CD4-positive, alpha-beta T cell treated with Interferon alpha-2 for 1 hour (primary cell): Measurements from ENCODE around the gene PIP5KL1.

Source experiments
- DNase-seq, 2 donors: peaks; one replicate each; pipeline ENCODE4 v3.0.0-alpha.2; 2020 to 2022

The PIP5KL1 gene, protein sequence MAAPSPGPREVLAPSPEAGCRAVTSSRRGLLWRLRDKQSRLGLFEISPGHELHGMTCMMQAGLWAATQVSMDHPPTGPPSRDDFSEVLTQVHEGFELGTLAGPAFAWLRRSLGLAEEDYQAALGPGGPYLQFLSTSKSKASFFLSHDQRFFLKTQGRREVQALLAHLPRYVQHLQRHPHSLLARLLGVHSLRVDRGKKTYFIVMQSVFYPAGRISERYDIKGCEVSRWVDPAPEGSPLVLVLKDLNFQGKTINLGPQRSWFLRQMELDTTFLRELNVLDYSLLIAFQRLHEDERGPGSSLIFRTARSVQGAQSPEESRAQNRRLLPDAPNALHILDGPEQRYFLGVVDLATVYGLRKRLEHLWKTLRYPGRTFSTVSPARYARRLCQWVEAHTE

GRCh38 chr9:127930231-127931091 is at the start of gene PIP5KL1:
Gene PIP5KL1 (minus strand): TSS chr9:127930777. CDS start chr9:127930752, 25 bp downstream.
- DNase-seq, result peak; percentile 63 to 74

- DNase-seq, result peak; percentile 48 to 67
These were observed 49.6 kb upstream of the PIP5KL1 start for GRCh38 chr9:127980060-127980705.

DNA sequence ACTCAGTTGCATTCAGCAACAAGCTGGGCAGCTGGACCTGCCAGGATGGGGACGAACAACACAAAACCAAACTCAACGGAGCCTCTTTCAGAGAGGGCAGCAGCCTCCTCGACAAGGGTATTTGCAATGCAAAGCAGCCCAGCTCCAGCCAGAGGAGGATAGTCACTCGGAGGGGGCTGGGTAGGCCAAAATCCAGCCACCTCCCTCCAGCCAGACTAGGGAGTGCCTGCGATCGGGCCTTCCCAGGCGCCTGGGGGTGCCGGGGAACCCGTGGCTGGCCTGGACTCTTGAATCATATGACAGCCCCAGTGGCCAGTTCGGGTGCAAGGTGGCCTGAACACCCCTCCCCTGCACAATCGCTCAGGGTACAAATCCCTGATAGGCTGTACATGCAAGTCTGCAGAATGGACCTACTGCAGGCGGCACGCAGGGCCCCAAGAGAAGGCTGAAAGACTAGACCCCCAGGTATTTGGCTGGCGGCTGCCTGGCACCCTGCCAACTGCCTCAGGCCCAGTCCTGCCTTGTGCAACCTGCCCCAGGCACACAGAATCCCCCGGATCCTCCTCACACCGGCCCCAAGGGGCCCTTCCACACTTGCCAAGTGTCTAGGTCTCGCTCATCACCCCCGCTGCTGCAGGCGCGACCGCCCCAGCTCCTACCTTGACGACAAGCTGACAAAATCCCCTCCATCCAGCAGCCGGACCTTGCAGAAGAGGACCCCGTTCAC is 48.9 kb upstream of the PIP5KL1 start:
- no peak for DNase-seq

DNA sequence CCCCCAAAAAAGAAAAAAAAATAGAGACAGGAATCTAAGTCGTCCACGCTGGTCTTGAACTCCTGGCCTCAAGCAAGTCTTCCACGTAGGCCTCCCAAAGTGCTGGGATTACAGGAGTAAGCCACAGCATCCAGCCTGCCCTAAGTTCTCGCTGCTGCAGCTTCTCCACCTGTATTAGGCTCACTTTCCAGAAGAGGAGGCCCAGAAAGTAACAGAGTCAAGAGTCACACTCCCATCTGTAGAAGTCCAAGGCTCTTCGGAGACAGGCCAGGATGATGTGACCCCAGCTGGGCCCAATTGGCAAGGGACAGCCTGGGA is 48.4 kb upstream of the PIP5KL1 start:
- DNase-seq, result no peak

DNA sequence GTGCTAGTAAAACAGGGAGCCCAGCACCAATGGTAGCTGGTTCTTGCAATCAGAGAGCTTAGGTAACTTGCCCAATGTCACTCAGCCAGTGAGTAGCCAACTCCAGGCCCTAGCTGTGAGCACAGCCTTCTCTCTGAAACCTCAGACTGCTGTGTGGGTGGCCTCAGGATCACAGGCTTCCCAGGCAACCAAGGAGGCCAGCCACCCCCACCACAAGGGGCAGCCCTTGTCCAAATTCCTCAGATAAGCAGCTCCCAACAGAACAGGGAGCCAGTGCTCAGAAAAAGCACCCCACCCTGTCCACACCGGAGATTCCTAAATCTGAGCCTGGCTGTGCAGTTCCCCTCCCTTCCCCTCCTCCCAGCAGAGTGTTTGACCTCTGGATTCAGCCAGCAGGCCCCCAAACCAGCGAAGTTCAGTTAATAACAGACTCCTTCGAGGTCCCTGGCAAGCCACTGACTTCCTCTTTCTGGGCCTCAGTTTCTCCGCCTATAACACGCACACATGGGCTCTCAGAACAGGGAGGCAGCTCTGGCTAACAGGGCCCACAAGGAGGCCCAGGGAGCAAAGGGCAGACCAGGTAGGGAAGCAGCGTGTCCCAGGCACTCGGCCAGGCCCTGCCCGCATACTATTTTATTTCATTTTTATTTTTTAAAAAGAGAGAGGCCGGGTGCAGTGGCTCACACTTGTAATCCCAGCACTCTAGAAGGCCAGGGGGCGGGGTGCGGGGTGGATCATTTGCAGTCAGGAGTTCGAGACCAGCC is 47.5 kb upstream of the PIP5KL1 start:
- no peak for DNase-seq

- no peak for DNase-seq
These were observed 46.7 kb upstream of the PIP5KL1 start for GRCh38 chr9:127977009-127977883.

- peak in 1 of 2 donors; percentile 65 for DNase-seq
These were observed 45.9 kb upstream of the PIP5KL1 start for GRCh38 chr9:127976498-127976897.

DNA sequence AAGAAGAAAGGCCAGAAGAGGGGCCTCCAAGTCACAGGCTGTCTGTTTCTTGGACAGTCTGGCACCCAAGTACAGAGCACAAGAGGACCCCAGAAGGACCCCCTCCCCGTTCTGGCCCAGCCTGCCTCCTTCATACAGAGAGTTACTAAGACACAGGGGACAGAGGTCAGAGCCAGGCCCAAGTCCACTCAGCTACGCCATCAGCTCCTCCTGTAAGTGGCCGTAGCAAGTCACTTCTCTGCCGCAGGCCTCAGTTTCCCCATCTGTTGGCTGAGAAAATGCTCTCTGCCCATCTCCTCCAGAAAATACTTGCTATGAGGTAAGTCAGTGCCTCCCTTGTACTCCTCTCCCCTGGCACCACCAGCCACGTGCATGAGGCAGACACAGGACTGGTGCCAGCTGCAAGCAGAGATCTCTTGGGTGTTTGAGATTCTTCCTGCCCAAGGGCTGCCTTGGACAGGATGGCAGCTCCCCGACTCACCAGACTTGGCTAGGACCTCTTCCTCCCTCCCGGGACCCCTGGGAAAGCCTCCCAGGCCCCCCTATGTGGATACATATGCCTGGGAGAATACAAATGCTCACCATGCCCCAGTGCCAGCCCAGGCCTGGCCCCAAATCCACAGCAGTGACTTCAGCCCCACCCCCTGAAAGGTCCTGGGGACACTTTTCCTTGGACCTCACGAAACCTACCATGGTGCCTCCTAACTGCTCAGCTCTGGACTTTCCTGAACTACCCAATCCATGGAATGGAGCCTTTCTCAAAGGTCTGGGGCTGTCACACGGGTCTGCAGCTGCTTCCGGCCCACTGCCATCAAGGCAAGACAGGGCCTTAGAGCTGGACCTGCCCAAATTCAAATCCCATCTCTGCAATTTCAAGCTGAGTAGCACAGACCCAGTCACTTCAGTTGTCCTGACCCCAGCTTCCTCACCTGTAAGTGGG is 45.1 kb upstream of the PIP5KL1 start:
- DNase-seq, result no peak

GRCh38 chr9:127974769-127975261 is 44.2 kb upstream of the PIP5KL1 start:
- DNase-seq, result no peak

DNA sequence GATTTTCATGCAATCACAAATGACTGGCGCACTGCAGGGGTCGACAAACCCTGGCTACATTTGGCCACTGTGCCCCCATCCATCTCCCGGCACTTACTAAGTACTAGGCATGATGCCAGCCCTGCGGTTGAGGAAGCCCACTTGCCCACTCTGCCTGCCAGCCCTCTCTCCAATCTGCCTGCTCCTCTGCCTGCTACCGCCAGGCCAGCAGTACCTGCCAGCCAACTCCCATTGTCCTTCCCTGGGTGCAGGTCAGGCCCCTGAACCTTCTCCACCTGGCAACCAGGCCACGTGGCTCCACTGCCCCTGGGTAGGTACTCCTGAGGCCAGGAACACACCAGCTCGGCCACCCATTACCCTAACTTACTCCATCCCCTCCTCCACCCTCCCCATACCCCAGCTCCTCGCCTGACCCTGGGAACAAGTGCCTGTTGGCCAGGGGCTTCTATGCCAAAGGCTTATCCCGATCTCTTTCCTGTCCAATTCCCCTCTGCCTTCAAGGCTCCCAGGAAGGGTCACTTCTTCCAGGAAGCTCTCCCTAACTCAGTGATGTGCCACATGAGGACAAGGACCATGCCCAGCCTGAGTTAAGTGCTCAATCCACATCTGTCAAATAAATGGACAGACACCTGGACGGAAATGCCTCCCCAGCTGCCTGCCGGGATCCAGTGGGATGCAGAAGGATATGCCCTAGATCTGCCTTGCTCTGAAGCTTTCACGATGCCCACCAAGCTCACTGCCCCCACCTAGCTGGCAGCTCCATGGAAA is 43.6 kb upstream of the PIP5KL1 start:
- DNase-seq, result no peak

GRCh38 chr9:127973169-127974000 is 42.8 kb upstream of the PIP5KL1 start:
- no peak for DNase-seq

DNA sequence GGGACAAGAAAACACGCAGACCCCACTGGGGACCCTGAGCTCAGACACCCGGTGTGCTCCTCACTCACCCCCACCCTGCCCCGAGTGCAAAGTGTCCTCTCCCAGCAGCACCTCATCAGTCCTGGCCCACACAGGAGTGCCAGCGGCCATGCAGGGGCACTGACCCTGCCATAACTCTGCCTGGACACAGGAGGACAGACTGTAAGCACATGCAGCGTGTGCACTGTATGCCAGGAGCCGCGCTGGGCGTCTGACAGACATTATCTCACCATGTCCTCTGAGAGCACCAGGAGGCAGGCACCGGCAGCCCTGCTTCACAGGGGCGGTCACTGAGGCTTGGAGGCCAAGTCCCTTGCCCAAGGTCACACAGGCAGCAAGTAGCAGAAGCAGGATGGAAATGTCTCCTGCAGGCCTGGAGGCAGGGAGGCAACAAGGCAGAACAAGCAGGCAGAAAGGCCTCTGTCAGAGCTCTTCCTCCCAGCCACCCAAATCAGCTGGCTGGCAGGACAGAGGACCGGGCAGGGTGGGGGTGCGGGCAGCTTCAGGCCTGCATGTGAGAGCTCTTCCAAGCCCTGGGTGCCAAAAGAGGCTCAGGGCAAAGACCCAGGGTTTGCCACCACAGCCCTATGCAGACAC is 41.8 kb upstream of the PIP5KL1 start:
- DNase-seq, result no peak

DNA sequence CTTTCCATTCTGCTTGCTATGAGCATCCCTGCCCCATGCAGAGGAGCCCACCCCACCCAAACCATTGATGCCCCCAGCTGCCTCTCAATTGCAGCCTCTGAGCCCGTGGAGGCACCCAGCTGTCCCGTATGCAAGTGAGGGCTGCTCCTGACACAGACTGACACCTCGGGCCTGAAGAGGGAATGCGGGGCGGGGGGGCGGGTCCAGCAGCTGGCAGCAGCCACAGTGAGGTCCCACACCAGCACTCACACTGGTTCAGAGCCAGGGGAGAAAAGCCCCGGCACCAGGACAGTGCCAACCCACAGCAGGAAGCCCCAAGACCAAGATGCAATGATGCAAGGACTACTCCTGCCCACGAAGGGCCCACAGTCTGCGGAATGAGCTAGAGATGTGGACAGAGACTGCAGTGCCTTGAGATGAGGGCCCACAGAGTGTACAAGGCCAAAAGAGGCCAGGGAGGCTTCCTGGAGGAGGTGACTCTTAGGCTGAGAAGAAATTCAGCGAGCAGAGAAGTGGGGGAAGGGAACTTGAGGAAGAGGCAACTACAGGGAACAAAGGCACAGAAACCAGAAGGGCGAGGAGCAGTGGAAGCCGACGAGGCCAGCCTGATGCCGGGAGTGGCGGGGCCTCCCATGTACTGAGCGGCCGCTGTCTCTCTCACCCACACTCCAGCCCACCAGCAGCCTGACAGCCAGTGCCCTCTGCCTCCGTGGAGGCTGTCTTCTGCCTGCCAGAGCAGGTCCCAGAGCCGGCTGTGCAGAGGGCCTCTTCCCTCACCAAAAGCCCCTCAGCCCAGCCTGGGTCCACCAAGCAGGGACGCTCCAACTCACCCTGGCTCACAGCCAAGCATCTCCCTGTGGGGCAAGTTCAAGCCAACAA is 41.0 kb upstream of the PIP5KL1 start:
- DNase-seq, result peak in 1 of 2 donors; percentile 46

GRCh38 chr9:127970401-127971313 is 40.1 kb upstream of the PIP5KL1 start:
- peak; percentile 52 to 72 for DNase-seq

DNA sequence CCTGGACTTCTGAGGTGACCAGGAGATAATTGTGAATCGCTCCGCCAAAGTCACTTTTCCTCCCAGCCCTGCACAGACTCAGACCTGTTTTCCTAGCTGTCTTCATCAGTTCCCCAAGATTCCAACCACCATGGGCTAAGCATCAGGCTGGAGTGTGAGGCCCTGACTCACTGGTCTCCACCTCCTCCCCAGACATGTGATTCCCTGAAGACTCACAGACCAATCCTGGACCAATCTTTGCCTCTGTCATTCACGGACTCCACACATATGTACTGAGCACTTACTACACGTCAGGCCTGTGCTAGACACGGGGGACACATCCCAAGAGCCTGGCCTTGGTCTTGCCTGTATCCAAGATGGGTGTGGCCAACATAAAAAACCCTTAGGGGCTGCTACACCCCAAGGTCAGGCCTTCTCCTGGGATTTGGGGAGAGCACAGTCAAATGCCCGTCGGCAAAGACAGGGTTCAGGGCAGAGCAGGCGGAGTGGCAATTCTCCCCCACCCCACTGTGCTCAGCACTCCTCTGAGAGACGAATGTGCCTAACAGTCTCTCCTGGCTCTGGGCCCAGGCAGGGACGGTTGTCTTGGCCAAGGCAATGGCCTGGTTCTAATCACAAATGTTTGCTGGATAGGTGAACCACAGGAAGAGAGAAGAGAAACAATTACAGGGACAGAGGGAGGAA is 38.3 kb upstream of the PIP5KL1 start:
- no peak for DNase-seq
